ENCODE measurements around the gene MUSTN1.
A peak's percentile ranks its signal among the peaks of the same experiment; 100 is the strongest.

The MUSTN1 gene

GRCh38 chr3:52822363-52822762, 12.5 kb downstream of the MUSTN1 start:
- Histone ChIP-seq H3K4me1 (ENCODE audit: insufficient read depth, low read length, poor library complexity, severe bottlenecking) (no peaks in the 10 kb centered on the region), H3K4me2 (ENCODE audit: low read depth, low read length, poor library complexity, severe bottlenecking) (no peak overlapping the region), H3K79me2 (ENCODE audit: insufficient read depth, low read length) (no peaks in the 10 kb centered on the region), H3F3A (ENCODE audit: low read depth) (no peaks in the 10 kb centered on the region), H3K36me3 (ENCODE audit: insufficient read depth, low read length) (no peaks in the 10 kb centered on the region), H3K9ac (ENCODE audit: low read depth, low read length, poor library complexity, severe bottlenecking) (no peak overlapping the region), H3K4me3 (ENCODE audit: low read length, poor library complexity, severe bottlenecking) (no peak overlapping the region), H3K9me3 (ENCODE audit: insufficient read depth, low read depth, low read length) (no peaks in the 10 kb centered on the region), H2AFZ (ENCODE audit: low read length) (no peak overlapping the region), H3K27me3 (ENCODE audit: insufficient read depth, low read length, poor library complexity, severe bottlenecking) (no peaks in the 10 kb centered on the region), H3K9me2 (replicated peaks; ENCODE audit: low read depth, low read length) (no peaks in the 10 kb centered on the region), H4K20me1 (ENCODE audit: insufficient read depth, low read length, poor library complexity, severe bottlenecking) (no peaks in the 10 kb centered on the region)
- TF ChIP-seq, protein P1, sequence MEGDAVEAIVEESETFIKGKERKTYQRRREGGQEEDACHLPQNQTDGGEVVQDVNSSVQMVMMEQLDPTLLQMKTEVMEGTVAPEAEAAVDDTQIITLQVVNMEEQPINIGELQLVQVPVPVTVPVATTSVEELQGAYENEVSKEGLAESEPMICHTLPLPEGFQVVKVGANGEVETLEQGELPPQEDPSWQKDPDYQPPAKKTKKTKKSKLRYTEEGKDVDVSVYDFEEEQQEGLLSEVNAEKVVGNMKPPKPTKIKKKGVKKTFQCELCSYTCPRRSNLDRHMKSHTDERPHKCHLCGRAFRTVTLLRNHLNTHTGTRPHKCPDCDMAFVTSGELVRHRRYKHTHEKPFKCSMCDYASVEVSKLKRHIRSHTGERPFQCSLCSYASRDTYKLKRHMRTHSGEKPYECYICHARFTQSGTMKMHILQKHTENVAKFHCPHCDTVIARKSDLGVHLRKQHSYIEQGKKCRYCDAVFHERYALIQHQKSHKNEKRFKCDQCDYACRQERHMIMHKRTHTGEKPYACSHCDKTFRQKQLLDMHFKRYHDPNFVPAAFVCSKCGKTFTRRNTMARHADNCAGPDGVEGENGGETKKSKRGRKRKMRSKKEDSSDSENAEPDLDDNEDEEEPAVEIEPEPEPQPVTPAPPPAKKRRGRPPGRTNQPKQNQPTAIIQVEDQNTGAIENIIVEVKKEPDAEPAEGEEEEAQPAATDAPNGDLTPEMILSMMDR (conservative IDR thresholded peaks at IDR 0.05; ENCODE audit: low read length) = no peak
- no peak for TF ChIP-seq EZH2phosphoT487 (IDR thresholded peaks at IDR 0.05; ENCODE audit: borderline replicate concordance)

DNA sequence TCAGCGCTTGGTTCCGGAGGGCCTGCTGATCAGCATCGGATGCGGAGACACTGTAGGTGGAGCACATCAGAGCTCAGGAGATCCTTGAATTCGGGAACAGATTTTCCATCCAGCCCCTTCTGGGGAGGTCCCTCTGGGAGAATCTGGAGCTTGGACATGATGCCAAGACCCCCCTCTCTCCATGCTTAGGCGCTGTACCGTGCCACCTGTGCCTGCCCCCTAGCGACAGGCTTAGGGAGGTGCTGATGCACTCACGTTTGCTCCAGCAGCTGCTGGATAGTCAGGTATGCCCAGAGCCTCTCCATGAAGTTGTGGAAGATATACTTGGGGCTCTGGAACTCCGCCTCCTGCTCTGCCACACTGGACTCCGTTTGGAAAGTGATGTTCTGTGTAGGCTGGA, 14.1 kb downstream of the MUSTN1 start:
- no peak overlapping the region for H3K9ac ChIP-seq (ENCODE audit: low read depth, low read length, poor library complexity, severe bottlenecking)
- H4K20me1 ChIP-seq (ENCODE audit: insufficient read depth, low read length, poor library complexity, severe bottlenecking) = no peaks in the 10 kb centered on the region
- H3K27me3 ChIP-seq (ENCODE audit: insufficient read depth, low read length, poor library complexity, severe bottlenecking) = no peaks in the 10 kb centered on the region
- no peaks in the 10 kb centered on the region for H3K9me2 ChIP-seq (replicated peaks; ENCODE audit: low read depth, low read length)
- H3F3A ChIP-seq (ENCODE audit: low read depth) = no peaks in the 10 kb centered on the region
- H3K4me3 ChIP-seq (ENCODE audit: low read length, poor library complexity, severe bottlenecking) = no peak overlapping the region
- H3K36me3 ChIP-seq (ENCODE audit: insufficient read depth, low read length) = no peaks in the 10 kb centered on the region
- H3K9me3 ChIP-seq (ENCODE audit: insufficient read depth, low read depth, low read length) = no peaks in the 10 kb centered on the region
- no peak overlapping the region for H2AFZ ChIP-seq (ENCODE audit: low read length)
- H3K4me1 ChIP-seq (ENCODE audit: insufficient read depth, low read length, poor library complexity, severe bottlenecking) = no peaks in the 10 kb centered on the region
- TF ChIP-seq, protein P1 (conservative IDR thresholded peaks at IDR 0.05; ENCODE audit: low read length) = peak; percentile 75
- no peak for TF ChIP-seq EZH2phosphoT487 (IDR thresholded peaks at IDR 0.05; ENCODE audit: borderline replicate concordance)
- no peak overlapping the region for H3K4me2 ChIP-seq (ENCODE audit: low read depth, low read length, poor library complexity, severe bottlenecking)
- no peaks in the 10 kb centered on the region for H3K79me2 ChIP-seq (ENCODE audit: insufficient read depth, low read length)

DNA sequence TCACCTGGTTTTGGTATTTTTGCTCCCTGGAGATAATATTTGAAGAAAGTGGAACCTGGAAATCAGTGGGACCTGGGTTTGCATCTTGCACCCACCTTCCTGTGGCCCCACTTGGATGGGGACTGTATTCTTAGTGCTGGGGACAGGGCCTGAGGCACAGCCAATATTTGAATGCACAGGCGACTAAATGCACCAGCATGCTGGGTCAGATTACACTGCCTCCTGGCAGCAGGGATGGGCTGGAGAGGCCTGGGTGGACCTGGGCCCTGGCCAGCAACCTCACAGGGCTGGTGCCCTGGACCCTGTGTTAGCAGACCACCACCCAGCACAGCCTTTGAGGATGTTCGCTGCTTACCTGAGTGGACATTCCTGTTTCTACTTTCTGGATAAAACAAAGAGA, 14.9 kb downstream of the MUSTN1 start:
- Histone ChIP-seq H3K36me3 (ENCODE audit: insufficient read depth, low read length) (no peaks in the 10 kb centered on the region), H3K4me2 (ENCODE audit: low read depth, low read length, poor library complexity, severe bottlenecking) (no peak overlapping the region), H3K9ac (ENCODE audit: low read depth, low read length, poor library complexity, severe bottlenecking) (no peak overlapping the region), H3K4me3 (ENCODE audit: low read length, poor library complexity, severe bottlenecking) (no peak overlapping the region), H2AFZ (ENCODE audit: low read length) (no peak overlapping the region), H3K9me3 (ENCODE audit: insufficient read depth, low read depth, low read length) (no peaks in the 10 kb centered on the region), H3K4me1 (ENCODE audit: insufficient read depth, low read length, poor library complexity, severe bottlenecking) (no peaks in the 10 kb centered on the region), H3K79me2 (ENCODE audit: insufficient read depth, low read length) (no peaks in the 10 kb centered on the region), H3F3A (ENCODE audit: low read depth) (no peaks in the 10 kb centered on the region), H3K27me3 (ENCODE audit: insufficient read depth, low read length, poor library complexity, severe bottlenecking) (no peaks in the 10 kb centered on the region), H4K20me1 (ENCODE audit: insufficient read depth, low read length, poor library complexity, severe bottlenecking) (no peaks in the 10 kb centered on the region), H3K9me2 (replicated peaks; ENCODE audit: low read depth, low read length) (no peaks in the 10 kb centered on the region)
- no peak for TF ChIP-seq EZH2phosphoT487 (IDR thresholded peaks at IDR 0.05; ENCODE audit: borderline replicate concordance)
- TF ChIP-seq, protein P1 (conservative IDR thresholded peaks at IDR 0.05; ENCODE audit: low read length) = no peak
